Measurements from ENCODE around the gene PRKG1. TPM values are rescaled to one million over a fixed set of nuclear protein-coding genes. Genes with fewer than 3 reads are reported as not detected.

PRKG1 gene
- total and polyA plus RNA-seq, 7 donors, result 4.5 to 49.0 (median 31.7) TPM

GRCh38 chr10:51876503-51876902 is 802.2 kb downstream of the PRKG1 start:
- peak overlapping the region; percentile 19 for H3K4me3 ChIP-seq
- no peaks in the 10 kb centered on the region for H3K36me3 ChIP-seq (ENCODE audit: insufficient read depth in 1 of 2, low read depth in 1 of 2)
- H3K4me1 ChIP-seq, result peaks cover 6% of the 10 kb centered on the region
- H3K27me3 ChIP-seq (ENCODE audit: insufficient read depth in 3 of 3, low read length in 2 of 3), result no peaks in the 10 kb centered on the region
- intact Hi-C loops (cut with DNase I), result no loop called here
- WGBS, 3 donors, result 36 to 49% (median 45%) methylated on average over 4 of the region's 4 CpGs
- TF ChIP-seq CTCF (IDR thresholded peaks at IDR 0.05), result no peak
- peak overlapping the region; percentile 18 for H3K27ac ChIP-seq
- H3K9me3 ChIP-seq, result no peaks in the 10 kb centered on the region
- ATAC-seq, result no peak
- DNase-seq, result no peak

GRCh38 chr10:51876979-51877378 is 802.7 kb downstream of the PRKG1 start:
- intact Hi-C loops (cut with DNase I), result no loop called here
- Histone ChIP-seq H3K27me3 (ENCODE audit: insufficient read depth in 3 of 3, low read length in 2 of 3) (no peaks in the 10 kb centered on the region), H3K9me3 (no peaks in the 10 kb centered on the region), H3K4me3 (no peak overlapping the region), H3K36me3 (ENCODE audit: insufficient read depth in 1 of 2, low read depth in 1 of 2) (no peaks in the 10 kb centered on the region), H3K4me1 (peaks cover 6% of the 10 kb centered on the region), H3K27ac (no peak overlapping the region)
- no peak for TF ChIP-seq CTCF (IDR thresholded peaks at IDR 0.05)
- DNase-seq (no peak), ATAC-seq (no peak)
- WGBS, 3 donors, result 91 to 95% (median 91%) methylated on average over 2 of the region's 2 CpGs

- ATAC-seq (no peak), DNase-seq (no peak)
- Histone ChIP-seq H3K4me1 (peaks cover 6% of the 10 kb centered on the region), H3K27ac (no peak overlapping the region), H3K27me3 (ENCODE audit: insufficient read depth in 3 of 3, low read length in 2 of 3) (no peaks in the 10 kb centered on the region), H3K4me3 (no peak overlapping the region), H3K9me3 (no peaks in the 10 kb centered on the region), H3K36me3 (ENCODE audit: insufficient read depth in 1 of 2, low read depth in 1 of 2) (no peaks in the 10 kb centered on the region)
- WGBS, 3 donors, result 89 to 94% (median 91%) methylated on average over 1 of the region's 1 CpG
- TF ChIP-seq CTCF (IDR thresholded peaks at IDR 0.05), result no peak
- intact Hi-C loops (cut with DNase I), result no loop called here
These were observed 803.3 kb downstream of the PRKG1 start for GRCh38 chr10:51877636-51878035.

DNA sequence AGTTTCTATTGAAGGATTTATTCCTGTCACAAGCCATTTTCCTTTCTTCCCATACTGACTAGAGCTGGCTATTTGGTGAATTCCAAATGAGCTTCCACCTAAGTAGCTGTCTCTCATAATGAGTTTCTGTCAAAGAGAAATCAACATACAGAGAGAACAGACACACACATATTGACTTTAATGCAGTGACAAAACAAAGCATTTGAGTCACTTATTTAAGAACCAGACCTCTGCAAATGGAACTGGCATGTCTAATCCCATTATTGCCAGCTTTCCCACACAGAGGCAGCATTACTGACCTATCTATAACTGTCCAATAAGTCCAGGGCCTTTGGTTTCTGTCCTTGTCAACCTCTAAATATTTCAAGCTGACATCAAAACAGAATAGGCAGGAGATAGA is 804.4 kb downstream of the PRKG1 start:
- ATAC-seq (no peak), DNase-seq (no peak)
- Histone ChIP-seq H3K27ac (no peak overlapping the region), H3K9me3 (no peaks in the 10 kb centered on the region), H3K4me3 (no peak overlapping the region), H3K27me3 (ENCODE audit: insufficient read depth in 3 of 3, low read length in 2 of 3) (no peaks in the 10 kb centered on the region), H3K36me3 (ENCODE audit: insufficient read depth in 1 of 2, low read depth in 1 of 2) (no peaks in the 10 kb centered on the region), H3K4me1 (peaks cover 6% of the 10 kb centered on the region)
- TF ChIP-seq CTCF (IDR thresholded peaks at IDR 0.05), result no peak
- intact Hi-C loops (cut with DNase I), result no loop called here

DNA sequence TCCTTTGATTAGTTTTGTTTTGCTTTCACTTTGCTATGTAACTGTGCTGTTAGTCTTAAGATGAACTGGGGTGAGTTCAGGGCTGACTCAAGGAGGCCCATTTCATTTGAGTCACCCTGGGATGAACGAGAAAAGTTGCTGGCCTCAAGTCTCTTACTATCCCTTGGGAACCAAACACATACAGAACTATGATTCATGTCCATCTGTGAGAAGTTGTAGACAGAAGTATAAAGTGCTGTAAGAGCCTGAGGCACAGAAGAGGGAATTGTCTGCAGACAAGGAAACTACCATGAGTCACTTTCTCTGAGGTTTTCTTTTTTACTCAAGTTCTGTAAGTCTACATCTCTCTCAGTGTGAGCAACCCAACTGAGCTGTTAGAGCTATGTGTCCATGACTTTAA is 805.0 kb downstream of the PRKG1 start:
- TF ChIP-seq CTCF (IDR thresholded peaks at IDR 0.05), result no peak
- no peaks in the 10 kb centered on the region for H3K36me3 ChIP-seq (ENCODE audit: insufficient read depth in 1 of 2, low read depth in 1 of 2)
- intact Hi-C loops (cut with DNase I), result no loop called here

More for the DNA sequence above, 805.0 kb downstream of the PRKG1 start:
- H3K4me1 ChIP-seq, result peaks cover 6% of the 10 kb centered on the region
- WGBS, 3 donors, result 17 to 25% (median 20%) methylated on average over 1 of the region's 1 CpG
- ATAC-seq (peak; percentile 71 to 87 (median 83)), DNase-seq (peak in 1 of 2 donors; percentile 18)
- no peaks in the 10 kb centered on the region for H3K27me3 ChIP-seq (ENCODE audit: insufficient read depth in 3 of 3, low read length in 2 of 3)
- H3K27ac ChIP-seq, result no peak overlapping the region
- no peak overlapping the region for H3K4me3 ChIP-seq
- H3K9me3 ChIP-seq, result no peaks in the 10 kb centered on the region
